Measurements from ENCODE around the gene IL21R.

IL21R gene

GRCh38 chr16:27474041-27474440 lies 72.1 kb downstream of the IL21R start:
- DNase-seq (ENCODE audit: insufficient read length, low spot score) = no peak
- TF ChIP-seq POU2F2 (IDR thresholded peaks at IDR 0.05; ENCODE audit: low read depth, low read length) (no peak), POLR2A (IDR thresholded peaks at IDR 0.05; ENCODE audit: low read depth, low read length) (no peak), PAX5 (IDR thresholded peaks at IDR 0.05; ENCODE audit: insufficient read depth, low read length, severe bottlenecking) (no peak), TAF1 (IDR thresholded peaks at IDR 0.05; ENCODE audit: low read depth, low read length) (no peak), POLR2AphosphoS5 (IDR thresholded peaks at IDR 0.05; ENCODE audit: low read depth, low read length) (no peak), SPI1 (IDR thresholded peaks at IDR 0.05; ENCODE audit: low read depth, low read length) (no peak)
- no peak for FAIRE-seq

GRCh38 chr16:27474921-27475320 lies 72.9 kb downstream of the IL21R start:
- no peak for TF ChIP-seq SPI1 (IDR thresholded peaks at IDR 0.05; ENCODE audit: low read depth, low read length)
- no peak for TF ChIP-seq TAF1 (IDR thresholded peaks at IDR 0.05; ENCODE audit: low read depth, low read length)
- no peak for TF ChIP-seq PAX5 (IDR thresholded peaks at IDR 0.05; ENCODE audit: insufficient read depth, low read length, severe bottlenecking)
- TF ChIP-seq POLR2A (IDR thresholded peaks at IDR 0.05; ENCODE audit: low read depth, low read length) = no peak
- no peak for TF ChIP-seq POU2F2 (IDR thresholded peaks at IDR 0.05; ENCODE audit: low read depth, low read length)
- DNase-seq (ENCODE audit: insufficient read length, low spot score) = no peak
- FAIRE-seq = no peak

- no peak for FAIRE-seq
Observed at GRCh38 chr16:27475561-27475960, 73.6 kb downstream of the IL21R start.

GRCh38 chr16:27476240-27476639 lies 74.3 kb downstream of the IL21R start:
- FAIRE-seq = no peak

More at GRCh38 chr16:27475561-27475960, 73.6 kb downstream of the IL21R start:
- TF ChIP-seq TAF1 (IDR thresholded peaks at IDR 0.05; ENCODE audit: low read depth, low read length) (no peak), SPI1 (IDR thresholded peaks at IDR 0.05; ENCODE audit: low read depth, low read length) (no peak), POLR2AphosphoS5 (IDR thresholded peaks at IDR 0.05; ENCODE audit: low read depth, low read length) (no peak), PAX5 (IDR thresholded peaks at IDR 0.05; ENCODE audit: insufficient read depth, low read length, severe bottlenecking) (no peak), POLR2A (IDR thresholded peaks at IDR 0.05; ENCODE audit: low read depth, low read length) (no peak), POU2F2 (IDR thresholded peaks at IDR 0.05; ENCODE audit: low read depth, low read length) (no peak)
- no peak for DNase-seq (ENCODE audit: insufficient read length, low spot score)

GRCh38 chr16:27480761-27481160 lies 78.8 kb downstream of the IL21R start:
- TF ChIP-seq POLR2AphosphoS5 (IDR thresholded peaks at IDR 0.05; ENCODE audit: low read depth, low read length) = no peak
- no peak for TF ChIP-seq SPI1 (IDR thresholded peaks at IDR 0.05; ENCODE audit: low read depth, low read length)
- no peak for TF ChIP-seq TAF1 (IDR thresholded peaks at IDR 0.05; ENCODE audit: low read depth, low read length)
- no peak for TF ChIP-seq POU2F2 (IDR thresholded peaks at IDR 0.05; ENCODE audit: low read depth, low read length)
- TF ChIP-seq PAX5 (IDR thresholded peaks at IDR 0.05; ENCODE audit: insufficient read depth, low read length, severe bottlenecking) = no peak
- no peak for TF ChIP-seq POLR2A (IDR thresholded peaks at IDR 0.05; ENCODE audit: low read depth, low read length)
- DNase-seq (ENCODE audit: insufficient read length, low spot score) = no peak
- no peak for FAIRE-seq

More at GRCh38 chr16:27476240-27476639, 74.3 kb downstream of the IL21R start:
- TF ChIP-seq POLR2AphosphoS5 (IDR thresholded peaks at IDR 0.05; ENCODE audit: low read depth, low read length) = no peak
- no peak for TF ChIP-seq TAF1 (IDR thresholded peaks at IDR 0.05; ENCODE audit: low read depth, low read length)
- TF ChIP-seq POLR2A (IDR thresholded peaks at IDR 0.05; ENCODE audit: low read depth, low read length) = no peak
- TF ChIP-seq PAX5 (IDR thresholded peaks at IDR 0.05; ENCODE audit: insufficient read depth, low read length, severe bottlenecking) = no peak
- no peak for TF ChIP-seq SPI1 (IDR thresholded peaks at IDR 0.05; ENCODE audit: low read depth, low read length)
- TF ChIP-seq POU2F2 (IDR thresholded peaks at IDR 0.05; ENCODE audit: low read depth, low read length) = no peak
- no peak for DNase-seq (ENCODE audit: insufficient read length, low spot score)

GRCh38 chr16:27481282-27481934 lies 79.4 kb downstream of the IL21R start:
- TF ChIP-seq PAX5 (IDR thresholded peaks at IDR 0.05; ENCODE audit: insufficient read depth, low read length, severe bottlenecking) = no peak
- TF ChIP-seq POU2F2 (IDR thresholded peaks at IDR 0.05; ENCODE audit: low read depth, low read length) = no peak
- no peak for TF ChIP-seq POLR2A (IDR thresholded peaks at IDR 0.05; ENCODE audit: low read depth, low read length)
- TF ChIP-seq TAF1 (IDR thresholded peaks at IDR 0.05; ENCODE audit: low read depth, low read length) = no peak
- TF ChIP-seq POLR2AphosphoS5 (IDR thresholded peaks at IDR 0.05; ENCODE audit: low read depth, low read length) = no peak
- no peak for TF ChIP-seq SPI1 (IDR thresholded peaks at IDR 0.05; ENCODE audit: low read depth, low read length)
- DNase-seq (ENCODE audit: insufficient read length, low spot score) (no peak), FAIRE-seq (no peak)

- DNase-seq (ENCODE audit: insufficient read length, low spot score) (no peak), FAIRE-seq (no peak)
- no peak for TF ChIP-seq POLR2A (IDR thresholded peaks at IDR 0.05; ENCODE audit: low read depth, low read length)
- no peak for TF ChIP-seq SPI1 (IDR thresholded peaks at IDR 0.05; ENCODE audit: low read depth, low read length)
- no peak for TF ChIP-seq TAF1 (IDR thresholded peaks at IDR 0.05; ENCODE audit: low read depth, low read length)
- no peak for TF ChIP-seq POLR2AphosphoS5 (IDR thresholded peaks at IDR 0.05; ENCODE audit: low read depth, low read length)
- TF ChIP-seq PAX5 (IDR thresholded peaks at IDR 0.05; ENCODE audit: insufficient read depth, low read length, severe bottlenecking) = no peak
- TF ChIP-seq POU2F2 (IDR thresholded peaks at IDR 0.05; ENCODE audit: low read depth, low read length) = no peak
Observed at GRCh38 chr16:27482397-27483087, 80.6 kb downstream of the IL21R start.

- TF ChIP-seq POLR2A (IDR thresholded peaks at IDR 0.05; ENCODE audit: low read depth, low read length) (no peak), SPI1 (IDR thresholded peaks at IDR 0.05; ENCODE audit: low read depth, low read length) (no peak), POU2F2 (IDR thresholded peaks at IDR 0.05; ENCODE audit: low read depth, low read length) (no peak), TAF1 (IDR thresholded peaks at IDR 0.05; ENCODE audit: low read depth, low read length) (no peak), PAX5 (IDR thresholded peaks at IDR 0.05; ENCODE audit: insufficient read depth, low read length, severe bottlenecking) (no peak), POLR2AphosphoS5 (IDR thresholded peaks at IDR 0.05; ENCODE audit: low read depth, low read length) (no peak)
- DNase-seq (ENCODE audit: insufficient read length, low spot score) (no peak), FAIRE-seq (no peak)
Observed at GRCh38 chr16:27483088-27483437, 81.1 kb downstream of the IL21R start.

- no peak for TF ChIP-seq POLR2AphosphoS5 (IDR thresholded peaks at IDR 0.05; ENCODE audit: low read depth, low read length)
- no peak for TF ChIP-seq SPI1 (IDR thresholded peaks at IDR 0.05; ENCODE audit: low read depth, low read length)
- no peak for TF ChIP-seq PAX5 (IDR thresholded peaks at IDR 0.05; ENCODE audit: insufficient read depth, low read length, severe bottlenecking)
- TF ChIP-seq TAF1 (IDR thresholded peaks at IDR 0.05; ENCODE audit: low read depth, low read length) = no peak
- no peak for TF ChIP-seq POLR2A (IDR thresholded peaks at IDR 0.05; ENCODE audit: low read depth, low read length)
- TF ChIP-seq POU2F2 (IDR thresholded peaks at IDR 0.05; ENCODE audit: low read depth, low read length) = no peak
- DNase-seq (ENCODE audit: insufficient read length, low spot score) = no peak
- FAIRE-seq = no peak
Observed at GRCh38 chr16:27483624-27484023, 81.7 kb downstream of the IL21R start.

Data from GM12891 (cell line).